ENCODE results near the gene AIP. TPM values are rescaled to one million over a fixed set of nuclear protein-coding genes. Genes with fewer than 3 reads are reported as not detected.
A peak's percentile ranks its signal among the peaks of the same experiment; 100 is the strongest.

AIP gene
- total and polyA plus RNA-seq, 8 donors = 20.2 to 45.8 (median 25.6) TPM

- FAIRE-seq = no peak
These were observed 39.1 kb downstream of the AIP start for GRCh38 chr11:67521924-67522323.

GRCh38 chr11:67522338-67522737 lies 39.5 kb downstream of the AIP start:
- ATAC-seq = no peak
- no peaks in the 10 kb centered on the region for H3K36me3 ChIP-seq
- no peak for TF ChIP-seq CTCF (IDR thresholded peaks at IDR 0.05)
- H3K4me1 ChIP-seq = peaks cover 0 to 5% (median 3%) of the 10 kb centered on the region in 3 donors
- no peaks in the 10 kb centered on the region for H3K9me3 ChIP-seq
- no peaks in the 10 kb centered on the region for H3K27me3 ChIP-seq
- no peak for FAIRE-seq
- no peak overlapping the region for H3K27ac ChIP-seq
- no peak for DNase-seq
- H3K4me3 ChIP-seq = no peak overlapping the region
- WGBS, 2 donors = 91 to 94% methylated on average over 14 to 15 of the region's 15 CpGs
- intact Hi-C loops (cut with DNase I) = no loop called here

More at GRCh38 chr11:67521924-67522323, 39.1 kb downstream of the AIP start:
- Histone ChIP-seq H3K9me3 (no peaks in the 10 kb centered on the region), H3K4me3 (no peak overlapping the region), H3K27me3 (no peaks in the 10 kb centered on the region), H3K4me1 (peaks cover 0 to 5% (median 3%) of the 10 kb centered on the region in 3 donors), H3K36me3 (no peaks in the 10 kb centered on the region), H3K27ac (no peak overlapping the region)
- 80 to 90% methylated on average over 9 to 10 of the region's 10 CpGs for WGBS, 2 donors
- ATAC-seq (no peak), DNase-seq (no peak)
- TF ChIP-seq CTCF (IDR thresholded peaks at IDR 0.05) = no peak
- intact Hi-C loops (cut with DNase I) = no loop called here

GRCh38 chr11:67522844-67523555 lies 40.2 kb downstream of the AIP start, which contains the start of gene CABP2:
Gene CABP2, minus strand, starts transcription at chr11:67523446. Its CDS starts 120 bp downstream, at chr11:67523326.
- FAIRE-seq (no peak), ATAC-seq (no peak), DNase-seq (no peak)
- Histone ChIP-seq H3K9me3 (no peaks in the 10 kb centered on the region), H3K36me3 (no peaks in the 10 kb centered on the region), H3K4me1 (peaks cover 0 to 5% (median 3%) of the 10 kb centered on the region in 3 donors), H3K4me3 (no peak within 1 kb of the TSS), H3K27me3 (no peaks in the 10 kb centered on the region), H3K27ac (no peak within 1 kb of the TSS)
- TF ChIP-seq CTCF (IDR thresholded peaks at IDR 0.05) = no peak
- intact Hi-C loops (cut with DNase I) = no loop called here
- WGBS, 2 donors = 85 to 86% methylated on average over 22 to 23 of the region's 23 CpGs

GRCh38 chr11:67523556-67524479 lies 41.0 kb downstream of the AIP start:
- Histone ChIP-seq H3K9me3 (no peaks in the 10 kb centered on the region), H3K27me3 (no peaks in the 10 kb centered on the region), H3K4me3 (no peak overlapping the region), H3K27ac (no peak overlapping the region), H3K4me1 (peaks cover 0 to 5% (median 3%) of the 10 kb centered on the region in 3 donors), H3K36me3 (no peaks in the 10 kb centered on the region)
- ATAC-seq (no peak), DNase-seq (peak in 1 of 6 donors; percentile 74), FAIRE-seq (no peak)
- 84 to 87% methylated on average over 25 of the region's 25 CpGs for WGBS, 2 donors
- TF ChIP-seq CTCF (IDR thresholded peaks at IDR 0.05) = no peak
- intact Hi-C loops (cut with DNase I) = no loop called here

Measured in pancreas (tissue), 10 donors.